ENCODE measurements around the gene TANC1. TPM values are rescaled to one million over a fixed set of nuclear protein-coding genes. Genes with fewer than 3 reads are reported as not detected.
A peak's percentile ranks its signal among the peaks of the same experiment; 100 is the strongest.

The TANC1 gene
- total RNA-seq, 4 donors from 2014 or later = 34.5 to 125 (median 47.0) TPM

DNA sequence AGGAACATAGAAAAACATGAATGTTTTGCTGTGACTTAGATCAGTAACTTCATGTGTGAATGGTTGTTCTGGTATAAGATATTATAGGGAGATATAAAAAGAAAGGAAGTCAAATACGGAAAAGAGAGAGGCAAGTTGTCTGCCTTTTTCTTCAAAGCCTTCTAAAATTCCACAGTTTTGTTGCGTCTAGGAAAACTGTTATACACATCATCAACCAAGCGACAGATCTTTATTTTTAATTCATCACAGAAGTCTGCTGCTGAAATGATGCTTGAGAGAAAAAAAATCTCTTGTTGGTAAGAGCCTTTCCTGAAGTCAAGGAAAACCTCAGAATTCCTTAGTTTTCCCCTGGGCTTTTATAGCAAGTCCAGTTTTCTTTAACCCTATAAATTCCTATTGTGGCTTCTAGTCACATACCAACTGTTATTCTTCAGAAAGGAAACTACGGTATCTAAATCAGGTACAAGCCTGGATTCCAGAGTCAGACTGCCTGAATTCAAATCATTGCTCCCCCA is 36.3 kb upstream of the TANC1 start:
- intact Hi-C loops (cut with DNase I; ENCODE audit: low total_unique reads) (no loop called here), in situ Hi-C loops (cut with MboI; ENCODE audit: low pct_ligation_motif_present in 1 of 4, low pct_unique_long_range_greater_than_20kb in 1 of 4, low sequenced_read_pairs in 3 of 4) (no loop called here)
- Histone ChIP-seq H3K4me3 (no peak overlapping the region), H3K9me3 (no peaks in the 10 kb centered on the region), H3K27ac (no peak overlapping the region), H3K27me3 (no peaks in the 10 kb centered on the region), H3K4me1 (no peaks in the 10 kb centered on the region), H3K36me3 (no peaks in the 10 kb centered on the region)
- DNase-seq = no peak
- WGBS, 2 donors (ENCODE audit: low coverage in 1 of 2) = 61 to 81% methylated on average over 3 to 4 of the region's 4 CpGs
- TF ChIP-seq POLR2AphosphoS5 (IDR thresholded peaks at IDR 0.05) = no peak
- no peak for TF ChIP-seq POLR2A (IDR thresholded peaks at IDR 0.05)
- TF ChIP-seq, protein P1, sequence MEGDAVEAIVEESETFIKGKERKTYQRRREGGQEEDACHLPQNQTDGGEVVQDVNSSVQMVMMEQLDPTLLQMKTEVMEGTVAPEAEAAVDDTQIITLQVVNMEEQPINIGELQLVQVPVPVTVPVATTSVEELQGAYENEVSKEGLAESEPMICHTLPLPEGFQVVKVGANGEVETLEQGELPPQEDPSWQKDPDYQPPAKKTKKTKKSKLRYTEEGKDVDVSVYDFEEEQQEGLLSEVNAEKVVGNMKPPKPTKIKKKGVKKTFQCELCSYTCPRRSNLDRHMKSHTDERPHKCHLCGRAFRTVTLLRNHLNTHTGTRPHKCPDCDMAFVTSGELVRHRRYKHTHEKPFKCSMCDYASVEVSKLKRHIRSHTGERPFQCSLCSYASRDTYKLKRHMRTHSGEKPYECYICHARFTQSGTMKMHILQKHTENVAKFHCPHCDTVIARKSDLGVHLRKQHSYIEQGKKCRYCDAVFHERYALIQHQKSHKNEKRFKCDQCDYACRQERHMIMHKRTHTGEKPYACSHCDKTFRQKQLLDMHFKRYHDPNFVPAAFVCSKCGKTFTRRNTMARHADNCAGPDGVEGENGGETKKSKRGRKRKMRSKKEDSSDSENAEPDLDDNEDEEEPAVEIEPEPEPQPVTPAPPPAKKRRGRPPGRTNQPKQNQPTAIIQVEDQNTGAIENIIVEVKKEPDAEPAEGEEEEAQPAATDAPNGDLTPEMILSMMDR (IDR thresholded peaks at IDR 0.05) = no peak
- no peak for TF ChIP-seq EP300 (IDR thresholded peaks at IDR 0.05; ENCODE audit: low read depth)

DNA sequence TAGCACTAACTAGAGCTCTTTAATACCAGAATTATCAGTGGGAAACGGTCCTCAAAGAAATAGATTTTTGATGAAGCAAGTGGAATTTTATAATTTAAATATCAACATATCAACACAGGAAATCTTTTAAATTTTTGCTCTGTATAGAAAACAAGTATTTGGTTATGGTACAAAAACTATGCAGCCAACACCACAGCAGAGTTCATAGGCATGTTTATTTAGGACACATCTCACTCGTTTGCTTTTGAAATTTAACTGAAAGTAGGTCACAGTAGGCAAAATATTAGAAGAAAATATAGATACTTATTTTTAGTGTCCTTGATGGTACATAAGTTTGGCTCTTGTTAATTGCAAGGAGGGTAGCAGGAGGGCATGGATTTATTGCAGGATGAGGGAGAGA is 34.3 kb upstream of the TANC1 start:
- Histone ChIP-seq H3K4me3 (no peak overlapping the region), H3K27ac (no peak overlapping the region), H3K27me3 (no peaks in the 10 kb centered on the region), H3K36me3 (no peaks in the 10 kb centered on the region), H3K9me3 (no peaks in the 10 kb centered on the region), H3K4me1 (no peaks in the 10 kb centered on the region)
- in situ Hi-C loops (cut with MboI; ENCODE audit: low pct_ligation_motif_present in 1 of 4, low pct_unique_long_range_greater_than_20kb in 1 of 4, low sequenced_read_pairs in 3 of 4) (no loop called here), intact Hi-C loops (cut with DNase I; ENCODE audit: low total_unique reads) (no loop called here)
- TF ChIP-seq EP300 (IDR thresholded peaks at IDR 0.05; ENCODE audit: low read depth) (no peak), POLR2A (IDR thresholded peaks at IDR 0.05) (no peak), POLR2AphosphoS5 (IDR thresholded peaks at IDR 0.05) (no peak)
- TF ChIP-seq, protein P1 (IDR thresholded peaks at IDR 0.05) = no peak
- WGBS, 2 donors (ENCODE audit: low coverage in 1 of 2) = 59 to 82% methylated on average over 2 of the region's 2 CpGs
- no peak for DNase-seq

DNA sequence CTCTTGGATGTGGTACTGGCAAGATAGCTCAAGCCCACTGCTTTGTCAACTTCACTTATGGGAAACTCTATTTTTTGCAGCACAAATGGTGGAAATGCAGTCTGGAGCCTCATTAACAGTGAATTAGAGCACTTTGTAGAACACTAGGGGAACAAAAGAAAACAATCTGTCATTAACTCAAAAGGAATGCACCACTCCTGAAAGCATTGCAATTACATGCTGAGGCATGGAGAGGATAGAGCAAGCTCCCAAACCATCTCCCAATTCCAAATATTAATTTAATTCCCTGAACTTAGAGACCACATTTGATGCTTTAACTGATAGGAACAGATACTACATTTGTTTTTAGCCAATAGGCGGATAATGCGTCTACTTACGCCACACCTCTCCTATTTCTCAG is 32.8 kb upstream of the TANC1 start:
- Histone ChIP-seq H3K9me3 (no peaks in the 10 kb centered on the region), H3K4me1 (no peaks in the 10 kb centered on the region), H3K27ac (no peak overlapping the region), H3K27me3 (no peaks in the 10 kb centered on the region), H3K36me3 (no peaks in the 10 kb centered on the region), H3K4me3 (no peak overlapping the region)
- DNase-seq = no peak
- in situ Hi-C loops (cut with MboI; ENCODE audit: low pct_ligation_motif_present in 1 of 4, low pct_unique_long_range_greater_than_20kb in 1 of 4, low sequenced_read_pairs in 3 of 4) = no loop called here
- WGBS, 2 donors (ENCODE audit: low coverage in 1 of 2) = 98 to 100% methylated on average over 3 of the region's 3 CpGs
- TF ChIP-seq POLR2AphosphoS5 (IDR thresholded peaks at IDR 0.05) (no peak), POLR2A (IDR thresholded peaks at IDR 0.05) (no peak), EP300 (IDR thresholded peaks at IDR 0.05; ENCODE audit: low read depth) (no peak)
- TF ChIP-seq, protein P1 (IDR thresholded peaks at IDR 0.05) = no peak
- intact Hi-C loops (cut with DNase I; ENCODE audit: low total_unique reads) = no loop called here

DNA sequence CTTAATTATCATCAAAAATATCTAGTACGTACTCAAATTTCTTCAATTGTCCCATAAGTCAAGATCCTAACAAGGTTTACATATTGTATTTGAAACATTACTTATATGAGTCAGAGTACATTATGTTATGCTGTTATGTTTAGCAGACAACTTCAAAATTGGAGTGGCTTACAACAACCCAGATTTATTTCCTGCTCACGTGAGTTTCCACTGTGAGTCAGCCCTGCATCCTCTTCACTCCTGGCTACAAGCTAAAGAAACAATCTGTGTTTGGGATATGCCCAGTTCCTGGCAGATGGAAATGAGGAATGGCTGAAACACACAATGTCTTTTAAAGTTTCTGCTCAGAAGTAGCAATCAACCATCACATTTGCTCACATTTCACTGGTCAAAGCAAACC is 31.5 kb upstream of the TANC1 start:
- DNase-seq = no peak
- in situ Hi-C loops (cut with MboI; ENCODE audit: low pct_ligation_motif_present in 1 of 4, low pct_unique_long_range_greater_than_20kb in 1 of 4, low sequenced_read_pairs in 3 of 4) (no loop called here), intact Hi-C loops (cut with DNase I; ENCODE audit: low total_unique reads) (no loop called here)
- Histone ChIP-seq H3K36me3 (no peaks in the 10 kb centered on the region), H3K9me3 (no peaks in the 10 kb centered on the region), H3K4me1 (no peaks in the 10 kb centered on the region), H3K27me3 (no peaks in the 10 kb centered on the region), H3K27ac (peak overlapping the region in 3 of 4 donors; percentile 6 to 20 (median 8)), H3K4me3 (no peak overlapping the region)
- TF ChIP-seq POLR2A (IDR thresholded peaks at IDR 0.05) (no peak), EP300 (IDR thresholded peaks at IDR 0.05; ENCODE audit: low read depth) (no peak), POLR2AphosphoS5 (IDR thresholded peaks at IDR 0.05) (peak; percentile 62 to 85 (median 68))
- WGBS, 2 donors (ENCODE audit: low coverage in 1 of 2) = 65 to 70% methylated on average over 2 of the region's 2 CpGs

DNA sequence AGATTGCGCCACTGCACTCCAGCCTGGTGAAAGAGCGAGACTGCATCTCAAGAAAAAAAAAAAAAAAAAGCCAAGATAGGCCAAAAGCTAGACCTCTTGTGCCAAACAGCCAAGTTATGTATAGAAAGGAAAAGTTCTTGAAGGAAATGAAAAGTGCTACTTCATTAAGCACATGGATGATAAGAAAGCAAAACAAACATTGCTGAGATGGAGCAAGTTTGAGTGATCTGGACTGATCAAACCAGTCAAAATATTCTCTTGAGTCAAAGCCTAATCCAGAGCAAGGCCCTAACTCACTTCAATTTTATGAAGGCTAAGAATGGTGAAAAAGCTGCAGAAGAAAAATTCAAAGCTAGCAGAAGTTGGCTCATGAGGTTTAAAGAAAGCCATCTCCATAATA is 28.1 kb upstream of the TANC1 start:
- Histone ChIP-seq H3K36me3 (no peaks in the 10 kb centered on the region), H3K27ac (no peak overlapping the region), H3K4me1 (no peaks in the 10 kb centered on the region), H3K4me3 (no peak overlapping the region), H3K9me3 (no peaks in the 10 kb centered on the region), H3K27me3 (no peaks in the 10 kb centered on the region)
- WGBS, 2 donors (ENCODE audit: low coverage in 1 of 2) = 94 to 95% methylated on average over 2 of the region's 2 CpGs
- intact Hi-C loops (cut with DNase I; ENCODE audit: low total_unique reads) = no loop called here
- TF ChIP-seq, protein P1 (IDR thresholded peaks at IDR 0.05) = no peak
- no peak for TF ChIP-seq EP300 (IDR thresholded peaks at IDR 0.05; ENCODE audit: low read depth)
- no peak for TF ChIP-seq POLR2AphosphoS5 (IDR thresholded peaks at IDR 0.05)
- no peak for TF ChIP-seq POLR2A (IDR thresholded peaks at IDR 0.05)
- DNase-seq = no peak
- in situ Hi-C loops (cut with MboI; ENCODE audit: low pct_ligation_motif_present in 1 of 4, low pct_unique_long_range_greater_than_20kb in 1 of 4, low sequenced_read_pairs in 3 of 4) = no loop called here

All from transverse colon (tissue), 4 donors.